Mesodermal cell (in vitro differentiated cells): Measurements from ENCODE around the gene GRID1.

Experiments
- H3K27ac ChIP-seq: 2 replicates; pipeline ENCODE4 v1.7.0; 2013; ENCODE audit warnings: mild to moderate bottlenecking, low read depth, low read length, moderate library complexity; ENCODE audit not compliant: severe bottlenecking
- H3K36me3 ChIP-seq: 2 replicates; pipeline ENCODE4 v1.7.1; 2013; ENCODE audit warnings: mild to moderate bottlenecking, low read length, moderate library complexity; ENCODE audit not compliant: control insufficient read depth, insufficient read depth
- H3K4me1 ChIP-seq: one replicate; pipeline ENCODE4 v1.7.1; 2013; ENCODE audit warnings: mild to moderate bottlenecking, low read length; ENCODE audit not compliant: insufficient read depth, control insufficient read depth, poor library complexity, severe bottlenecking
- H3K4me3 ChIP-seq: 2 replicates; pipeline ENCODE4 v1.7.0; 2013; ENCODE audit warnings: low read length, control low read depth, mild to moderate bottlenecking; ENCODE audit not compliant: insufficient read depth, poor library complexity, severe bottlenecking; ENCODE audit errors: extremely low read depth
- H3K9me3 ChIP-seq: 2 replicates; pipeline ENCODE4 v1.7.1; 2013; ENCODE audit warnings: mild to moderate bottlenecking, low read length, moderate library complexity; ENCODE audit not compliant: control insufficient read depth
- WGBS, 2 experiments: methylation state at CpG; one replicate each; pipeline ENCODE4 v1.1.5; 2013; ENCODE audit warnings: missing lambda C conversion rate in 2 of 2; ENCODE audit not compliant: insufficient coverage in 2 of 2; 5-methylcytosine and 5-hydroxymethylcytosine counted together

GRID1 gene

DNA sequence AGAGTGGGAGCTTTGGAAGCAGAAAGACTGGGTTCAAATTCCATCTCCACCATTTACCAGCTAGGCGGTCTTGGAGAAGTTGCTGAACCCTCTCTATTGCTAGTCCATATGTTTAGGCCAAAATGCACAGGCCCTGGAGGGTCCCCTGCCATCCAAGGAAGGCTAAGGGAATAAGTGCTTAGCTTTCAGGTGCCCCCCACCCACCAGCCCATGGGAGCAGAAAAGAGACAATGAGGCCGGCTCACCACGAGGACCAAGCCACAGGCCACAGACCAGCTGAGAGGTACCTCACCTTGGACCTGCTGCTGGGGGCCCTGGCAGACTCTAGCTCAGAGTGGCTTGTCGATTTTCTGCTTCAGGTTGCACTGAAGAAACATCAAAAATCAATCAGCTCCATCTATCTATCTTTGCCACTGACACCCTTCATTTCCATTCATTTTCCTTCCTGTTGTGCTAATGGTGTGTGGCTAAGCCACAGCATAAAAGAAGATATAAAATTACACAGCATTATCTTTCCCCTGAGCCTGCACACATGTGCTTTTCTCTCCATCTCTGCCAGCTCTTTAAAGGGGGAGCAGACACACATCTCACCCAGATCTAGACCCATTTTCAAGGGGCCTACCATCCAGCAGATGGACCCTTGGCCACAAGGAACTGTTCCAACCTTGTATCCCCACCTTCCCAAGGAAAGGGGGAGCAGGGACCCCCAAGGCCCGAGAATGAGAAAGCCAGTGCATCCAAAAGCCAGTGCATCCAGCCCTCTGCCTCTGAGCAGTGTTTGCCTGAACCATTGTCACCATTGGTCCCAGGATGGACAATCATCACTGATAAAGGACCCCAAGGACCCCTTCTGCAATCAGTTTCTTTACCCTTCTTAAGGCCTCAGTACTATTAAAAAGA lies 65.4 kb downstream of the GRID1 start:
- H3K4me3 ChIP-seq = no peak overlapping the region
- no peaks in the 10 kb centered on the region for H3K36me3 ChIP-seq
- WGBS, 2 experiments = 86% methylated on average over 4 to 5 of the region's 5 CpGs
- no peaks in the 10 kb centered on the region for H3K9me3 ChIP-seq
- no peaks in the 10 kb centered on the region for H3K4me1 ChIP-seq
- no peak overlapping the region for H3K27ac ChIP-seq

- WGBS, 2 experiments = 100% methylated on average over 1 of the region's 3 CpGs; no CpG with 5 or more reads in 1 of the 2 experiments
- H3K27ac ChIP-seq = no peak overlapping the region
- H3K4me3 ChIP-seq = no peak overlapping the region
- no peaks in the 10 kb centered on the region for H3K4me1 ChIP-seq
- H3K9me3 ChIP-seq = no peaks in the 10 kb centered on the region
- no peaks in the 10 kb centered on the region for H3K36me3 ChIP-seq
Measured at GRCh38 chr10:86300399-86300925, 66.1 kb downstream of the GRID1 start.

DNA sequence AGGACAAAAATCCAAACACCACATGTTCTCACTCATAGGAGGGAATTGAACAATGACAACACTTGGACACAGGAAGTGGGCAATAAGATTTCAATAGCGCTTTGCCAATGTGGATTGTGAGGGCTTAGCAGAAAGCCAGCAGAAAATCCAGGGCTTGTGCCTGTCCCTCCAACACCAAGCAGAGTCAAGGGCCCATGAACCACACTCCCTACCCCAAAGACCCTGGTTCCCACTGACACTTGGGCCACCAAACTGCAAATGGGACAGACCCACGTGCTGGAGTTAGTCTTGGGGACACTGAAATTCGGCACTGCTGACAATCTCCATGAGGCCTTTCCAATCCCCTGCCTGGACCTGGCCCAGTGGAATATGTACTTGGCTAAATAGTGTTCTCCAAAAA lies 67.0 kb downstream of the GRID1 start:
- no peaks in the 10 kb centered on the region for H3K4me1 ChIP-seq
- H3K9me3 ChIP-seq = no peaks in the 10 kb centered on the region
- H3K36me3 ChIP-seq = no peaks in the 10 kb centered on the region
- no peak overlapping the region for H3K27ac ChIP-seq
- WGBS, 2 experiments = 33% methylated on average over 2 of the region's 3 CpGs; no CpG with 5 or more reads in 1 of the 2 experiments
- no peak overlapping the region for H3K4me3 ChIP-seq

DNA sequence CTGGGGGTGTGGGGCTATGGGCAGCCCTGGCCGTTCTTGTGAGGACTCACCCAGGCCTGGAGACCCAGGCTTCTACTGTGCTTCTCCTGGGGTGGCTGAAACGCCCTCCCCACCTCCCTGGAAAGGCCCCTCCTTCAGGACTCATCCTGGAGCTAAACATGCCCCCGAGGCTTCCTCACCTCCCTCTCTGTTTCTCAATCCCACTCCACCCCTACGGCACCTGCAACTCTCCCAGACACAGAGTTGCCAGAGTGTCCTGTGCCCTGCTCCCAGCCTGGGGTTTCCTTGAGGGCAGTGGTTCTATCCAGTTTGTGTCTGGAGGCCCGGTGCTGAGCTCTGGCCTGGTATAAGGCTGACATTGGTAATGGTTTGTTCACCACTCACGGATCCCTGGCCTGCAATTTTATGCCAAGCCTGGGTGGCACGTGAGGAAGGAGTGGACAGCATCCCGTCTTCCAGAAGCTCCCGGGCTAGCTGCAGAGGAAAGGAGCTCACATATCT lies 68.0 kb downstream of the GRID1 start:
- Histone ChIP-seq H3K36me3 (no peaks in the 10 kb centered on the region), H3K4me3 (no peak overlapping the region), H3K9me3 (no peaks in the 10 kb centered on the region), H3K27ac (no peak overlapping the region), H3K4me1 (no peaks in the 10 kb centered on the region)
- WGBS, 2 experiments = 87 to 91% methylated on average over 7 to 9 of the region's 9 CpGs

DNA sequence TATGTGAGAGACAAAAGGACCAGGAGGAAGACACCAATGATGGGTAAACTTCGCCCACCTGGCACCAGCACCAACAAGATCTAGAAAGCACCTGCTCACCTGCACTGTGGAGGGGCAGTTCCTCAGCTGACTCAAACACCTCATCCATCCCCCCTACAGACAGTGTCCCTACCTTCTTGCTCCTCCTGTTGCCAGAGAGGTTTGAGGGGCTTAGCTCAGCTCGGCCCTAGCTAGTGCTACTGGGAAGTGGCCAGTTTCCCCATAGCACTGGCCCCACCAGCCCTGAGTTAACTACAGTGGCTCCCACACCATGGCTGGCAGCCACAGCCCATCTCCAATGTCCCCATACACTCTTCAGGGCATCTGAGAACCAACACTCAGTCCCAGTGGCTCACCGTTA lies 70.8 kb downstream of the GRID1 start:
- Histone ChIP-seq H3K9me3 (no peaks in the 10 kb centered on the region), H3K4me3 (no peak overlapping the region), H3K27ac (no peak overlapping the region), H3K4me1 (no peaks in the 10 kb centered on the region), H3K36me3 (no peaks in the 10 kb centered on the region)
- 33 to 67% methylated on average over 1 to 2 of the region's 3 CpGs for WGBS, 2 experiments

DNA sequence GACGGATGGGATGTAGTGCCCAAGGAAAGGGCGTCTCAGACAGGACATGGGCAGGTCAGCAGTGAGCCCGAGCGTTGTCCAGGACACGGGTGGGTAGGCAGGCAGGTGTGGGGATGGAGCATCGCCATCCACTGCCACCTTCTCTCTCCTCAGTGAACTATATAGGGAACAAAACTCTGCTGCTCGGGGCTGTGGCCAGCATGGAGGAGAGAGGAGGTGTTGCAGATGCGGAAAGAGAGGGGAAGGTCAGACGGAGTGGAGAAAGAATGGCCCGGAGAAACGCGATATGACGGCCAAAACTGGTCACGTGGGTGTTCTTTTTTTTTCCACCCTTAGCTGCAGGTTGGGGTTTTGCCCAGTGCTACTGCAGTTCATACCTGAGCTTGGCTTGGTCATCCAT lies 71.2 kb downstream of the GRID1 start:
- H3K27ac ChIP-seq = no peak overlapping the region
- no peak overlapping the region for H3K4me3 ChIP-seq
- H3K9me3 ChIP-seq = no peaks in the 10 kb centered on the region
- H3K36me3 ChIP-seq = no peaks in the 10 kb centered on the region
- H3K4me1 ChIP-seq = no peaks in the 10 kb centered on the region
- WGBS, 2 experiments = 86 to 90% methylated on average over 11 to 12 of the region's 14 CpGs

GRCh38 chr10:86294346-86295265 lies 72.0 kb downstream of the GRID1 start:
- Histone ChIP-seq H3K36me3 (no peaks in the 10 kb centered on the region), H3K9me3 (no peaks in the 10 kb centered on the region), H3K27ac (no peak overlapping the region), H3K4me1 (no peaks in the 10 kb centered on the region), H3K4me3 (no peak overlapping the region)
- 88 to 92% methylated on average over 14 to 16 of the region's 16 CpGs for WGBS, 2 experiments

- Histone ChIP-seq H3K9me3 (no peaks in the 10 kb centered on the region), H3K36me3 (no peaks in the 10 kb centered on the region), H3K27ac (no peak overlapping the region), H3K4me1 (no peaks in the 10 kb centered on the region), H3K4me3 (no peak overlapping the region)
- WGBS, 2 experiments = no CpG with 5 or more reads among the region's 2 CpGs
Measured at GRCh38 chr10:86293396-86293791, 73.2 kb downstream of the GRID1 start.

- Histone ChIP-seq H3K4me3 (no peak overlapping the region), H3K9me3 (no peaks in the 10 kb centered on the region), H3K4me1 (no peaks in the 10 kb centered on the region), H3K36me3 (no peaks in the 10 kb centered on the region), H3K27ac (no peak overlapping the region)
- 80 to 87% methylated on average over 8 of the region's 13 CpGs for WGBS, 2 experiments
Measured at GRCh38 chr10:86292462-86293395, 73.9 kb downstream of the GRID1 start.
